HG03060 (cell line): ENCODE measurements around the gene USP40.
A peak's percentile ranks its signal among the peaks of the same experiment; 100 is the strongest.
"Not testable (repeated sequence)": the region's sequence is repeated elsewhere in the genome, so short reads cannot be mapped to it uniquely, and the experiment has no call there.

ENCODE experiments used
- ATAC-seq: cut with Tn5 transposase; IDR thresholded peaks from one replicate; pipeline ENCODE4 v1.9.1; 2021; ENCODE audit warnings: low read depth, moderate number of reproducible peaks; ENCODE audit not compliant: unreplicated experiment

USP40 gene, protein sequence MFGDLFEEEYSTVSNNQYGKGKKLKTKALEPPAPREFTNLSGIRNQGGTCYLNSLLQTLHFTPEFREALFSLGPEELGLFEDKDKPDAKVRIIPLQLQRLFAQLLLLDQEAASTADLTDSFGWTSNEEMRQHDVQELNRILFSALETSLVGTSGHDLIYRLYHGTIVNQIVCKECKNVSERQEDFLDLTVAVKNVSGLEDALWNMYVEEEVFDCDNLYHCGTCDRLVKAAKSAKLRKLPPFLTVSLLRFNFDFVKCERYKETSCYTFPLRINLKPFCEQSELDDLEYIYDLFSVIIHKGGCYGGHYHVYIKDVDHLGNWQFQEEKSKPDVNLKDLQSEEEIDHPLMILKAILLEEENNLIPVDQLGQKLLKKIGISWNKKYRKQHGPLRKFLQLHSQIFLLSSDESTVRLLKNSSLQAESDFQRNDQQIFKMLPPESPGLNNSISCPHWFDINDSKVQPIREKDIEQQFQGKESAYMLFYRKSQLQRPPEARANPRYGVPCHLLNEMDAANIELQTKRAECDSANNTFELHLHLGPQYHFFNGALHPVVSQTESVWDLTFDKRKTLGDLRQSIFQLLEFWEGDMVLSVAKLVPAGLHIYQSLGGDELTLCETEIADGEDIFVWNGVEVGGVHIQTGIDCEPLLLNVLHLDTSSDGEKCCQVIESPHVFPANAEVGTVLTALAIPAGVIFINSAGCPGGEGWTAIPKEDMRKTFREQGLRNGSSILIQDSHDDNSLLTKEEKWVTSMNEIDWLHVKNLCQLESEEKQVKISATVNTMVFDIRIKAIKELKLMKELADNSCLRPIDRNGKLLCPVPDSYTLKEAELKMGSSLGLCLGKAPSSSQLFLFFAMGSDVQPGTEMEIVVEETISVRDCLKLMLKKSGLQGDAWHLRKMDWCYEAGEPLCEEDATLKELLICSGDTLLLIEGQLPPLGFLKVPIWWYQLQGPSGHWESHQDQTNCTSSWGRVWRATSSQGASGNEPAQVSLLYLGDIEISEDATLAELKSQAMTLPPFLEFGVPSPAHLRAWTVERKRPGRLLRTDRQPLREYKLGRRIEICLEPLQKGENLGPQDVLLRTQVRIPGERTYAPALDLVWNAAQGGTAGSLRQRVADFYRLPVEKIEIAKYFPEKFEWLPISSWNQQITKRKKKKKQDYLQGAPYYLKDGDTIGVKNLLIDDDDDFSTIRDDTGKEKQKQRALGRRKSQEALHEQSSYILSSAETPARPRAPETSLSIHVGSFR

DNA sequence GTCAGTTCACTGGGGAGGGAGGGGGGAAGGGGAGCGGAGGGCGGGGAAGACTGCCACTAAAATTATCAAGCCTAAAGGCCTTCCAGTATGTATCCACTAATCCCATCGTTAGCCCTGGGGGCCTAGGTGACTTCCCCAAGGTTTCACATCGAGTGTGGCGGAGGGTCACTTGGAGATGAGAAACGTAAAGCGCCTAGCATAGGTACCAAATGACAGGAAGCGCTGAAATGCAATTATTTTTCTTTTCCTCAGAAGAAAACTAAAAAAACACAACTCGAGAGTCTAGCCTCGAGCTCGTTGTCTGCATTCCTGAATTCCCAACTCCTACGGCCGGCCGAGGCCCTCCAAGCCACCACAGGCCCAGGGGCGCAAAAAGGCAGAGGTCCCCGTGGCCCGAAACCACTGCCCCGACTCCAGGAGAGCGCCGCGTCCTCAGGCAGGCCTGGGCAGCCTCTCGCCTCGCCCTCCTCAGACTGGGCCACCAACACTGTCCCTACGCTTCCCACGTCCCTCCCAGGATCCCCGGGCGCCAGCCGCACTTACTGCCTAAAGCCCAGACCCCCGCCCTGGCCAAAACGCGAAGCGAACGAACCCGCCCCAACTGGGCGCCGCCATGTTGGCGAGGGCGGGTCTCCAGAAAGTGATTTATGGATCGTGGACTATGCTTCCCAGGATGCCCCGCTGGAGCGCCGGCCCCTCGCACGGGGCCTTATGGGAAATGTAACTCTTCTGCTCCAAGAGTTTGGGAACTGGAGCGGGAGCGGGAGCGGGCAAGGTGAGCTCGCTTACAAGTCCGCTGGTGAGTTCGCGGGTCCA, at the start of gene USP40:
Gene USP40, minus strand, starts transcription at position 642 of the 816 bp plus-strand sequence. CDS start 1,228 bp downstream, outside the sequence.
- ATAC-seq: no peak

DNA sequence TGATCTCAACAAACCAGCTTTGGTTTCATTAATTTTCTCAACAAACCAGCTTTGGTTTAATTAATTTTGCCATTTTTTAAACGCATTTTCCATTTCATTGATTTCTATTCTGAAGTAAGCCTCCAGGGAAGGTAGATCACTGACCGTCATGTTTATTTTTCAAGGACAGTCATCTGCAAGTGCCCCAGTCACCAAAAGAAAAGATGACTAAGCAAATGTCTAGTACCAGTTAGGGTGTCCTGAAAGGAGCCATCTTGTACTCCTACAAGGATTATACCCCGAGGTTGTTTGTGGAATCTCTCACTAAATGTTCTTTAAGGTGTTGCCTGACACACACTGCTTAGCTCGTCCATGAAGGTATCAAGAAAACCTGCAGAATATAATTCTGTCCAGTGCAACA, 44.7 kb upstream of the USP40 start:
- ATAC-seq: no peak

DNA sequence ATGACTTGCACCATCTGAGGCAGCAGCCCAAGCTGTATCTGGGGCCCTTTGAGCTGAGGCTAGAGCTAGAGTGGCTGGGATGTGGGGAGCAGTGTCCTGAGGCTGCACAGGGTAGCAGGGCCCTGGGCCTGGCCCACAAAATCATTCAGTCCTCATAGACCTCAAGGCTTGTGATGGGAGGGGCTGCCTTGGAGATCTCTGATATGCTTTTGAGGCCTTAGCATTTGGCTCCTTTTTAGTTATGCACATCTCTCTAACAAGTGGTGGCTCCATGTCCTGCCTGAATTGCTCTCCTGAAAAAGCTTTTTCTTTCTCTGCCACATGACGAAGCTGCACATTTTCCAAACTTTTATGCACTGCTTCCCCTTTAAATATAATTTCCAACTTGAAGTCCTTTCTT, 39.1 kb upstream of the USP40 start:
- ATAC-seq: no peak

DNA sequence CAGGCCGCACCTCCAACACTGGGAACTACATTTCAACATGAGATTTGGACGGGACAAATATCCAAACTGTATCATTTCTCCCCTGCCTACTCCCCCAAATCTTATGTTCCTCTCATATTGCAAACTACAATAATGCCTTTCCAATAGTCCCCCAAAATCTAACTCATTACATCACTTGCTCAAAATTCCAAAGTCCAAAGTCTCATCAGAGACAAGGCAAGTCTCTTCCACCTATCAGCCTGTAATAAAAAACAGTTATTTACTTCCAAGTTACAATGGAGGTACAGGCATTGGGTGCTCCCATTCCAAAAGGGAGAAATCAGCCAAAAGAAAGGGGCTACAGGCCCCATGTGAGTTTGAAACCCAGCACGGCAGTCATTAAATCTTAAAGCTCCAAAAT, 38.2 kb upstream of the USP40 start:
- ATAC-seq: no peak

DNA sequence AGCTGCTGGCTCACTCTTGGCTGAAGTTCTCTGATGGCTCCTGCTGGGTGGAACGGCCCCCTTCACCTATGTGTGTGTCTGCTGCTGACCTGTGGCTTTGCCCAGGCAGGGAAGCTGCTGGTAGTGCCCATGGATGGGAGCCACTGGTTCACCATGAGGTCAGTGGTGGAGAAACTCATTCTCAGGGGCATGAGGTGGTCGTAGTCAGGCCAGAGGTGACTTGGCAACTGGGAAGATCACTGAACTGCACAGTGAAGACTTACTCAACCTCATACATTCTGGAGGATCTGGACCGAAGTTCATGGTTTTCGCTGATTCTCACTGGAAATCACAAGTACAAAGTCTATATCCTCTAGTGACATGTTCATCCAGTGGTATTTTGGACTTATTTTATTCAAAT, 36.9 kb upstream of the USP40 start:
- ATAC-seq: no peak

DNA sequence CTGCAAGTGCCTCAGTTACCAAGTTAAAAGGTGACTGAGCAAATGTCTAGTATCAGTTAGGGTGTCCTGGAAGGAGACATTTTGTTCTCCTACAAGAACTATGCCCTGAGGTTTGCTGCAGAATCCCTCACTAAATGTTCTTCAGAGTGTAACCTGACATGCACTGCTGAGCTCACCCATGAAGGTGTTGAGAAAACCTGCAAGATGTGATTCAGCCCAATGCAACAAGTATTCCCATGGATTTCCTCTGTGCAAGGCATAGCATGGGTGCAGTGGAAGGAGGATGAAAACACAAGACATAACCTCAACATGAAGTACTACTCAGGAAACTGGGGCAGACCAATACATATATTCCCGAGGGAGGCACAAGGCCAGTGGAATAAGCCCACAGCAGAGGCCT, 35.5 kb upstream of the USP40 start:
- ATAC-seq: no peak

DNA sequence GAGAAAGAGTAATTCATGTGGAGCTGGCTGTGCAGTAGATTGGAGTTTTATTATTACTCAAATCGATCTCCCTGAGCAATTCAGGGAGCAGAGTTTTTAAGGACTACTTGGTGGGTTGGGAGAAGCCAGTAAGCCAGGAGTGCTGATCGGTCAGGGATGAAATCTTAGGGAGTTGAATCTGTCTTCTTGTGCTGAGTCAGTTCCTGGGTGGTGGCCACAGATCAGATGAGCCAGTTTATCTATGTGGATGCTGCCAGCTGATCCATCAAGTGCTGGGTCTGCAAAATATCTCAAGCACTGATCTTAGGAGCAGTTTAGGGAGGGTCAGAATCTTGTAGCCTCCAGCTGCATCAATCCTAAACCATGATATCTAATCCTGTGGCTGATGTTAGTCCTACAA, 33.8 kb upstream of the USP40 start:
- no peak for ATAC-seq

DNA sequence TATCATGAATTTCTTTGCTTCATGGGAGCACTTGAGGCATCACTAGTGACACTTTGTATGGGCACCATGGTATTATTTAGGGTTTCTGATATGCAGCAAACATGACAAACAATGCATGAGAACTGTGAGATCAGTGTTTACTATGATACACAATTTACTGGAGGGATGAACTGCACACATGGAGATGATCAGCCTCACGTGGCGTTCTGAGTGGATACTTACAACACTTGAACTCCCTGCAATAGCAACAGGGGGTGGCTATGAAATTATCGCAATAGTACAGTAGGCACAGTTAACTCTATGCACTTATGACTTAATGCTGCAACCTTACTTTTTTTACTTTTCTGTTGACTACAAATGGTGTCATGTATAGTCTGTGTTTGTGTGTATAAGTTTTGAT, 32.4 kb upstream of the USP40 start:
- ATAC-seq: no peak

DNA sequence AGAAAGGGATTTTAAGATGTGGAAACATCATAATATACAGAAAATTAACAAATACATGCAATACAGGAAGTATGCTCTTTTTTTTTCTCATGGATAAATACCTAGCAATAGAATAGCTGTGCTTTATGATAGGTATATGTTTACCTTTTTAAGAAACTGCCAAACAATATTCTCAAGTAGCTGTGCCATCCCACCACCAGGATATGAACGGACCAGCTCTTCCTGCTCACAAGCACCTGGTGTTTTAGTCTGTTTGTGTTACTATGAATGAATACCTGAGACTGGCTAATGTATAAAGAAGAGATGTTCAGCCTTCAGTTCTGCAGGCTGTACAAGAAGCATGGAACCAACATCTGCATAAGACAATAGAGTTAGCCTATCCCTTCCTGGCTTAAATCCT, 30.9 kb upstream of the USP40 start:
- ATAC-seq: no peak

DNA sequence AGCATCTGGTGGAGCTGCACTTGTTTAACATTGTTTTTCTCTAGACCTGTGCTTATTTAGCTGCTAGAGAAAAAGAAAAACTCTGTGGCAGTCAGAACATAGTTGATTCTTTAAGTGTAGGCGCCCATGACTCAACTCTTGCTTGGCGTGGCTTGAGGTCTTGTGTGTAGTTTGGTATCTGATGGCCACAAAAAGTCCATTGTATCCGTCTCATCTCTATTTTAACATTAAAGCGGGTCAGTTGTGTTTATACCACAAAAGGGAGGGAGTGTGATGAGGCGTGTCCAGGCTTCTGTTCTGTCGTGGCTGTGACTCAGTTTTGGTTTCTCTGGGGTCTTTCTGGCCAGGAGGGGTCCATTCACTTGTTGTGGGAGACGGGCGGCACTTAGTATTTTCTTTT, 26.6 kb upstream of the USP40 start:
- peak; percentile 71 for ATAC-seq

DNA sequence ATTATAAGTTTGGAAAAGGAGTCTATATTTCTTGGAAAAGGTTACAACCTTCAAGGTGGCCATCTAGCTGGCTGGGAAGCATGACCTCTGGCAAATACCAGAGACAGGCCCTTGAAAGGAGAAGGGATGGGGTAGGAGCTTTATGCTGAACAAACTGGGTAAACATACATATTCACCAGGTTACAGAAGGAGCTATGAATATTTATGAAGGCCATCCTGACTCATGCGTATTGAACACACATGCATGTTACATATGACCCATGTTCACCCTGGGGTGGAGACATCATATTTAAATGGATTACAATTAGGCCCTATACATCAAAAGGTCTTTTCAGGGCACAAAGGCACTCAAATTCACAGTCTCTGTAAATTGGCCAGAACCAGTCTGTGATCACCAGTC, 26.1 kb upstream of the USP40 start:
- ATAC-seq: not testable (repeated sequence)

DNA sequence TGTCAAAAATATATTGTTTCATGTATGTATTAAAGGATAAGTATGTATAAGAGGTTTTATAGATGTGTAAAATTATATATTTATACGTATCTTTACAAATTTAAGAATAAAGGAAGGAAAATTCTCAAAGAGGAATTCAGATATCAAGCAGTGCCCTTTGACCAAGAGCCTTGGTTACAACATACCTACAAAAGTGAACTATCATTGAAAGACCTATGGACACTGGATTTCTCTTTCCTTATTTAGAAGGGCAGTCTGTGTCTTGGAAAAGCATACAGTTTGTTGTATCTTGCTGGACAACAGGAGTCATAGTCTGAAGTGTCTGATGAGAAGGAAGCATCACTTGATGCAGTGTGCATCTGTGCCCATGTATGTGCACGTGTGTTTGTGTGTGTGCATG, 21.8 kb upstream of the USP40 start:
- ATAC-seq: no peak

DNA sequence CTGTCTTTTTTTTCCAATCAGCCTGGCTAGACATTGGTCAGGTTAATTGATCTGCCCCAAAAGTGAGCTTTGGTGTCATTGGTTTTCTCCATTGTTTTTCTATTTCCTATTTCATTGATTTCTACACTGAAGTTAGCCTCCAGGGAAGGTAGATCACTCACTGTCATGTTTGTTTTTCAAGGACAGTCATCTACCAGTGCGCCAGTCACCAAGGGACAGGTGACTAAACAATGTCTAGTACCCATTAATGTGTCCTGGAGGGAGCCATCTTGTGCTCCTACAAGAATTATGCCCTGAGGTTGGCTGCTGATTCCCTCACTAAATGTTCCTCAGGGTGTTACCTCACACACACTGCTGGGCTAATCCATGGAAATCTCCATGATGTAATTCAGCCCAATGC, 17.6 kb upstream of the USP40 start:
- ATAC-seq: no peak

DNA sequence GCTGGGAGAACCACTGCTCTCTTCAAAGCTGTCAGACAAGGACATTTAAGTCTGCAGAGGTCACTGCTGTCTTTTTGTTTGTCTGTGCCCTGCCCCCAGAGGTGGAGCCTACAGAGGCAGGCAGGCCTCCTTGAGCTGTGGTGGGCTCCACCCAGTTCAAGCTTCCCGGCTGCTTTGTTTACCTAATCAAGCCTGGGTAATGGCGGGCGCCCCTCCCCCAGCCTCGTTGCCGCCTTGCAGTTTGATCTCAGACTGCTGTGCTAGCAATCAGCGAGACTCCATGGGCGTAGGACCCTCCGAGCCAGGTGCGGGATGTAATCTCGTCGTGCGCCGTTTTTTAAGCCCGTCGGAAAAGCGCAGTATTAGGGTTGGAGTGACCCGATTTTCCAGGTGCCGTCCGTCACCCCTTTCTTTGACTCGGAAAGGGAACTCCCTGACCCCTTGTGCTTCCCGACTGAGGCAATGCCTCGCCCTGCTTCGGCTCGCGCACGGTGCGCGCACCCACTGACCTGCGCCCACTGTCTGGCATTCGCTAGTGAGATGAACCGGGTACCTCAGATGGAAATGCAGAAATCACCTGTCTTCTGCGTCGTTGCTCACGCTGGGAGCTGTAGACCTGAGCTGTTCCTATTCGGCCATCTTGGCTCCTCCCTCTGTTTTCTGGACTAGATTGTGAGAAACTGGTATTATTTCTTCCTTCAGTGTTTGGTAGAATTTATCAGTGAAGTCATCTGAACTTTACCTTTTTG, 16.8 kb upstream of the USP40 start:
- not testable (repeated sequence) for ATAC-seq

DNA sequence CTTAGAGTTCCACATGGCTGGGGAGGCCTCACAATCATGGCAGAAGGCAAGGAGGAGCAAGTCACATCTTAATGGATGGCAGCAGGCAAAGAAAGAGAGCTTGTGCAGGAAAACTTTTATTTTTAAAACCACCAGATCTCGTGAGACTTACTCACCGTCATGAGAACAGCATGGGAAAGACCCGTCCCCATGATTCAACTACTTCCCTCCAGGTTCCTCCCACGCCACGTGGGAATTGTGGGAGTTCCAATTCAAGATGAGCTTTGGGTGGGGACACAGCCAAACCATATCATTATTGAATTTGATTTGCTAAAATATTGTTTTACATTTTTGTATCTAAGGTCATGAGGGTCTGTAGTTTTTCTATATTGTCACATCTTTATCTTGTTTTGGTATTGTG, 10.8 kb upstream of the USP40 start:
- ATAC-seq: not testable (repeated sequence)

DNA sequence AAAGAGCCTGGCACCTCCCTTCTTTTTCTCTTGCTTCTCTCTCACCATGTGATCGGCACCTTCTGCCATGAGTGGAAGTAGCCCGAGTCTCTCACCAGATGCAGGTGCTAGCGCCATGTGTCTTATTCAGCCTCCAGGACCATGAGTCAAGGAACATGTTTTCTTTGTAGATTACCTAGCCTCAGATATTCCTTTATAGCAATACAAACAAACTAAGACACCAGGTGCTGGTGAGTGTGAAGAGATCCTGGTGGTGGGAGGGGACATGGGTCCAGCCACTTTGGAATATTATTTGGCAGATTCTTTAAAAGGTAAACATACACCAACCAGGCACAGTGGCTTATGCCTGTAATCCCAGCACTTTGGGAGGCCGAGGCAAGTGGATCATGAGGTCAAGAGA, 5.9 kb upstream of the USP40 start:
- no peak for ATAC-seq

DNA sequence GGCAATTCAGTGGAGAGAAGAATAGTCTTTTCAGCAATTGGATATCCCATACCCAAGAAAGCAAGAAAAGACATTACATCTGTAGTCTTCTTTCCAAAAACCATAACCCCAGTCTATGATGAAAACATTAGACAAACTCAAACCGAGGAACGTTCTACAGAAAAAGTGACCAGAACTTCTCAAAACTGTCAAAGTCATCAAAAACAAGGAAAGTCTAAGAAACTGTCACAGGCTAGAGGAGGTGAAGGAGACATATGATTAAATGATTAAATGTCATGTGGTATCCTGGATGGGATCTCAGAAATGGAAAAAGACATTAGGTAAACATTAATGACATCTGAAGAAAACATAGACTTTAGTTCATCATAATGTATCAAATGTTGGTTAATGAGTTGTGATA, 4.9 kb upstream of the USP40 start:
- ATAC-seq: no peak

DNA sequence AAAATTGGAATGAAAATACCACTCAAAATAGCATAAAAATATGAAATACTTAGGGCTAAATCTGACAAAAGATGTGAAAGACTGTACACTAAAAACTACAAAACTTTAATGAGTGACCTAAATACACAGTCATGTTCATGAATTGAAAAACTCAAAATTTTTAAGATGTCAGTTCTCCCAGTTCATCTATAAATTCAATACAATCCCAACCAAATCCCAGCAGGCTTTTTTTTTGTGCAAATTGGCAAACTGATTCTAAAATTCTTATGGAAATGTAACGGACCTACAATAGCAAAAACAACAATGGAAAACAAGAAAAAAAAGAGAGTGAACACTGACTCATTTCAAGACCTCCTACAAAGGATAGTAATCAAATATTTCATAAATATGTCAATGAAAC, 4.4 kb upstream of the USP40 start:
- ATAC-seq: no peak

DNA sequence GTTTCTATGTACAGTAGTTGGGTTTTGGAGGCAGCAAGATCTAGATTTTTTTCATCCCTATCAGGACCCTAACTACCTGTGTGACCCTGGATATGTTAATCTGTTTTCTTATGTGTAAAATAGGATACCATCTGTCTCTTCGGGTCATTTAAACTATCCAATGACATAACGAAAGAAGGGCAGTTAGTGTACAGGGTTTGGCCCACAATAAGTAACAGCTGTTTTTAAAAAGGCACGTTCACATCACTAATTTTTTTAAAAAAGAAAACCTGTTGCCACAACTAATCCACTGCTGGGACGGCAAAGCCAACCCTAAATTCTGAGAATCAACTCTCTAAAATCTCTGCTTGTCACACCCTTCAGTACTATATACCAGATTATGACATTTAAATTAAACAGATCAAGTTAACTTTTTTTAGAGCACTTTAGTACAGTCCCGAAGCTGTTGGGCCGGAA, 869 bp downstream of the USP40 start:
- ATAC-seq: no peak
